HG02759 (cell line): ENCODE data around the gene TH.
"Not testable (repeated sequence)": the region's sequence is repeated elsewhere in the genome, so short reads cannot be mapped to it uniquely, and the experiment has no call there.

Experiments used
- ATAC-seq: cut with Tn5 transposase; IDR thresholded peaks from one replicate; pipeline ENCODE4 v1.9.1; 2021; ENCODE audit warnings: mild to moderate bottlenecking, moderate library complexity; ENCODE audit not compliant: unreplicated experiment

Gene TH

GRCh38 chr11:2179516-2179915 is 7.9 kb upstream of the TH start:
- no peak for ATAC-seq

DNA sequence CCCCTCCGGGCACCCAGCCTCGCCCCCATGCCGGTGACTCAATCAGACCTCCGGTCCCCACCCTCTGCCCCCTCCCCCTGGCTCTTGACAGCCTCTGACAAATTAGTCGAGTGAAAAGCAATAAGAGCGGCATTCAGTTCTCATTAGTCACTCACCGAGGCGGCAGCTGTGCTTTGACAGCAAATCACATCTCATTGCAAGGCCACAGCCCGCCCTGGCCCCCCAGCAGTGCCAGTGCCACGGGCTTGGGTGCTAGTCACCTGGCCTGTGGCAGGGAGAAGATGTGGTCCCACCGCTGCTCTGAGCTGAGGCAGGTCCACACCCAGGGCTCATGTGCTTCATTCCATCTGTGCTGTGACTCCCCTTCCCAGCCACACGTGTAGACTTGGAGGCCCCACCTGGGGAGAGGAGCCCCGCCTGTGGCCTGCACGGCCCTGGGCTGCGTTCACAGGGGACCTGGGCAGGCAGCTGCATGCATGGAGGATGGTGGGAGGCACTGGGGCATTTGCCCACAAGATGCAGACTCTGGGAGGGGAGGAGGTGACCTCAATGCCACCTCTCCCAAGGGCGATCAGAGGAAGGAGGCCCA is 7.4 kb upstream of the TH start:
- ATAC-seq = no peak

- not testable (repeated sequence) for ATAC-seq
These were observed 6.6 kb upstream of the TH start for GRCh38 chr11:2178055-2178773.

- ATAC-seq = no peak
These were observed 5.5 kb upstream of the TH start for GRCh38 chr11:2177076-2177475.

- no peak for ATAC-seq
These were observed 4.8 kb upstream of the TH start for GRCh38 chr11:2176389-2176900.

- ATAC-seq = no peak
These were observed 4.0 kb upstream of the TH start for GRCh38 chr11:2175659-2176058.

DNA sequence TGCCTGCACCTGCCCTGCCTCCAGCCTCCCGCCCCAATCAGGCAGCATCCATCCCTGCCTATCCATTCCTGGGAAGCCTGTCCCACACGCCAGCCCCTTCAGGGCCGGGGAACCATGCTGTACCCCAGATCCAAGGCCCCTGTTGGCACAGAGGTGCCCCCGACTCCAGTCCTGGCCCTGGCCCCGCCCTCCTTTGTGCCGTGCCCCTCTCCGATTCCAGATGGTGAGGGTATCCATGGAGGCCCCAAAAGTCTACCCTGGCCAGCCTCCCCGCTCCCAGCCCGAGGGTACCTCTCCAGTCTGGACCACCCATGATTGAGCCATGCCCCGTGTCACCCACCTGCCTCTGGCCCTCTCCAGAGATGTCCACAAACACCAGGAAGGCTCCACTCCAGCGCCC is 2.7 kb upstream of the TH start:
- ATAC-seq = no peak

GRCh38 chr11:2173761-2174160 is 2.1 kb upstream of the TH start:
- no peak for ATAC-seq

DNA sequence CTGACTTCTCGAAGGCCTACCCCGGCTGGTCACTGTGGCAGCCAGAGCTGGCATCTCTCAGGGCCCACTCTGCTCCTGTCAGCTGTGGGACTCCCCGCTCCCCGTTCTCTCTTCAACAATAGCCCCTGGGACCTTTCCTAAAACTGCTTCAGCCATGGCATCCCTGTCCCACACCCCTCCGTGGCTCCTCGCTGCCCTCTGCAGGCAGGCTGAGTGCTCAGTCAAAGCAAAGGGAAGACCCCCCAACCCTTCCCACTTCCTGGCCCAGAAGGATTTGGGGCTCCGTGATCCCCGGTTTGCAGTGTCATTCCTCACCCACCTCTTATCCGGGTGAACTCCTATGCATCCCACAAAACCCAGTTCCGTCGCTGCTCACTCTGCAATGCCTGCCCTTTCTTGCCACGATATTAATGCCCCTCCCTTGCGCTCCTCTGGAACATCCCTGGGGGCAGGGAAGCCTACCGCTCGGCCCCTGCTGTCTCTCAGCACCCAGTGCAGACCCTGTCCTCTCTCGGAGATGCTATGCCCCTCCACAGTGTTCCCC is 1.6 kb upstream of the TH start:
- no peak for ATAC-seq

- no peak for ATAC-seq
These were observed 1.1 kb upstream of the TH start for GRCh38 chr11:2172676-2173075.

GRCh38 chr11:2169626-2170570 is 1.7 kb downstream of the TH start:
- ATAC-seq = no peak

- ATAC-seq = no peak
These were observed 2.6 kb downstream of the TH start for GRCh38 chr11:2169005-2169378.

DNA sequence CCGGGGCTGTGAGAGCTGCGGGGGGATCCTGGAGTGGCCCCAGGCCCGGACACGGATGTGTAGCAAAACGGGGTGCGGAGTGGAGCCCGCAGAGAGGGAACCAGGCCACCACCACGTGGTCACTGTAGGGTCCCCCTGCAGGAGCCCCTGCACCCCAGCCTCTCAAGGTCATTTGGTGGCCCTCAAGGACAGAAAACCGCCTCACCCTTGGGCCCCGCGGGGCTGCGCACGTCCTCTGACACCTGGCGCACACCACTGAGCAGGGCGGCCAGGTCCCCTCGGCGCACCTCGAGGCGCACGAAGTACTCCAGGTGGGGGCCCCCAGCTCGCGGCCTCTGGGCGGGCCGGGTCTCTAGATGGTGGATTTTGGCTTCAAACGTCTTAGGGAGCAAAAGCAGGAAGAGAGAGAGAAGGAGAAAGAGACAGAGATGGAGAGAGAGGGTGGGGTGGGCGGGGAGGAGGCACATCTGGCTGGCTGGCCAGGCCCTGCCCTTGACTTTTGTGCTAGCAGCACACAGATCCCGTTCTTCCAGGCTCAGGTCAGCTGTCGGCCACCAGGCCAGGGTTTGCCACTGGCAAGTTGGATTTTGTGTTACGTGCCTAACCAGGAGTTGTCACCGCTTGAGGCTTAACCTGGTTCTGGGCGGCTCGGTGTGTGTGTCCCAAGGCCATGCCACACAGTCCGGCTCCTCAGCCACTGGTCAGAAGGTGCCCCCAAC is 3.2 kb downstream of the TH start:
- ATAC-seq = no peak

DNA sequence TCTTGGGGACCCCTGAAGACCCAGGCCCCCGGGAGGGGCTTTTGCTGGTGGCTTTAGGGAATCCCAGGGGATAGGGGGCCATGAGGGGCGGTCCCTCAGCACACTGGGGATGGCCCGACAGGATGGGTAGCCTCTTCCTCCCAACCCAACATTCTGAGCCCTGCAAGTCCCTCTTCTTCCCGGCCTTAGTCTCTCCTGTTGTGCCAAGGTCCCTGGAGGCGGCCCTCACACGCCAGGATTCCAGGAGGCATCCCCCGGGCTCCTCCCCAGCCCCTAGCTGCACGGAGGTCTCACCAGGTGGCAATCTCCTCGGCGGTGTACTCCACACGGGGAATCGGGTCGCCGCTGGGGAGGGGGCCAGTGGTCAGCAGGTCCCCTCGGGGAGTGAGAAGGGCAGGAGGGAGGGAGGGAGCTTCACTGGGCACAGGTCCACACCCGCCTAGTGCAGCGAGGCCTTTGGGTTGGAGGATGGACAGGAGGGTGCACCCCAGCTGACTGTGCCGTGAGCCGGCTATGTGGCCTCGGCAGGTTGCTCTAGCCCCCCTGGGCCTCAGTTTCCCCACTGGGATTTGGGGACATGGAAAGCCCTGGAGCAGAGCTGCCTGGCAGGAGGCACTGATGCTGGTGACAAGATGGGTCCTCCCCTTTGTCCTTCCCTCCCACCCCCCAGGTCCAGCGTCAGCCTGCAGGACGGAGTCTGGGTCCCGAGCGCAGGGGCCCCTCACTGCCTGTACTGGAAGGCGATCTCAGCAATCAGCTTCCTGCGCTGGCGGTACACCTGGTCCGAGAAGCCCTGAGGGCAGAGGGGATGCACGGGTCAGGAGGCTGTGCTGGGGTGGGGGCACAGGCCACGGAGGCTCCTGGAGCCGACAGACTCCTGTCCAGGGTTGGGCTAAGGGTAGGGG is 4.2 kb downstream of the TH start:
- ATAC-seq = no peak

DNA sequence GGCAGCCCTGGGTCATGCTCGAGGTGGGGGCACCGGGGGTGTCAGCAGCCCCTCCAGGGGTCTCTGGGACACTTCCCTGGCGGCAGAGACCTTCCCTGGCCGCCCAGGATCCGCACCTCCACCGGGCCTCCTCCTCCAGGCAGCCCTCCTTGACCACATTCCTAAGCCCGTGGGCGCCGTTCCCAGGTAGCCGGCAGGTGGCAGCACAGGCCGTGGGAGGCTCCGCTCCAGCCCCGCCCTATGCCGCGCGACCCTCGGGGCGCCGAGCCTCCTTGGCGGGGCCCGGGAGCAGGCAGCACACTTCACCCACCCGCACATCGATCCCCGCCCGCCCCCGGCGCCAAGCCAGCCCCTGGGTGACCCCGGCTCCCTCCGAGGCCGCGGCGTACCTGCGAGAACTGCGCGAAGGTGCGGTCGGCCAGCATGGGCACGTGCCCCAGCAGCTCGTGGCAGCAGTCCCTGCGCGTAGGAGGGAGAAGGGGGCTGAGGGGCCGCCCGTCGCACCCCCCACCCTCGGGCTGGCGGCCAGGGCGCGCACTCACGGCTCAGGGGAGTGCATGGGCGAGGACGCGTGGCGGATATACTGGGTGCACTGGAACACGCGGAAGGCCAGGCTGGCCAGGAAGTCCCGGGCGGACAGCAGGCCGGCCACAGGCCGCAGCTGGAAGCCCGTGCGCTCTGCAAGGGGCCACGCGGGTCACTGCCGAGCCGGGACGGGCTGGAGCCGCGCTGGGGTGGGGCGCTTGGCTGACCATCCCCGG is 5.3 kb downstream of the TH start:
- no peak for ATAC-seq

DNA sequence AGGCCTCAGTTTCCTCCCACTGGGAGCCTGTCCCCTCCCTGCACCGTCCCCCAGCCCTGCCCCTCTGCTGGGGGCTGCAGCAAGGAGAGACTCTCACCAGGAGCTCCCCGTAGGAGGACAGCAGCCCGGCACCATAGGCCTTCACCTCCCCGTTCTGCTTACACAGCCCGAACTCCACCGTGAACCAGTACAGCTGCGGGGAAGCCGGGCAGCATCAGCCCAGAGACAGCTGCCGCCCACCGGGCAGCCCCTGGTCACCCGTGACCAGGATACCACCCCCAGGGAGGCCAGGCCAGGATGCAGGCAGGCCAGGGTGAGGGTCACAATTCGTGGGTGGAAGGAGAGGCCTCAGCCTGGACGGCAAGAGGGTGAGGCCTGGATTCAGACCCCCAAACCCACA is 6.0 kb downstream of the TH start:
- no peak for ATAC-seq

DNA sequence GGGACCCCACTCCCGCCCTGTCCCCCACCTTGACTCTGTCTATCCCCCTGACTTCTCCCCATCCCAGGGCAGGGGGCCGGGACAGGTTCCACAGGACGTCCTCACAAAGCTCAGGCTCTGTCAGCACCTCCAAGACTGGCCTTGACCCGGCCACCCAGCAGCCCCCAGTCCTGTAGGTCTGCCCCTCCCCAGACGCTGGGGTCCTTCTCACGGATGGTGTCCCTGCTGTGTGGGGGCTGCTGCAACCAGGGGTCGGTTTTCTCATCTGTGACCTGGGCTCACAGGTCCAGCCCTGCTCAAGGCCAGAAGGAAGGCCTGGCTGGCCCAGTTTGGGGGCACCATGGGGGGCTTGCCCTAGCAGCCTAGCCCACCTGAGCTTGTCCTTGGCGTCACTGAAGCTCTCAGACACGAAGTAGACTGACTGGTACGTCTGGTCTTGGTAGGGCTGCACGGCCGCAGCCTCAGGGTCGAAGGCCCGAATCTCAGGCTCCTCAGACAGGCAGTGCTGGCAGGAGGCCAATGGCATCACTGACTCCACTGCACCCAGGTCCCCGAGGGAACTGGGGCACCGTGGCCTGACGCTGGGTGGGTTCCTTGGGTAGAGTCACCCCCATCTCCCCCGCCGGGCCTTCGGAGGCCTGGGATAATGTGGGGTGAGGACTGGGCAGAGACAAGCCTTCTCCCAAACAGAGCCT is 6.6 kb downstream of the TH start:
- ATAC-seq = no peak

GRCh38 chr11:2164081-2164480 is 7.5 kb downstream of the TH start:
- ATAC-seq = no peak
